Omental fat pad (tissue), 4 donors: ENCODE measurements around the gene TEX52. TPM values are rescaled to one million over a fixed set of nuclear protein-coding genes. Genes with fewer than 3 reads are reported as not detected.

Source experiments
- ATAC-seq: fragments of 150-250 bp; one replicate; pipeline ENCODE4 v1.9.1; 2016; ENCODE audit warnings: mild to moderate bottlenecking, moderate library complexity; ENCODE audit not compliant: low FRiP score
- DNase-seq: peaks from one replicate; pipeline ENCODE4 v3.0.0-alpha.2; 2019; ENCODE audit warnings: low spot score
- CTCF ChIP-seq, 3 donors: fragments of 450-650 bp; IDR thresholded peaks; one replicate each; pipeline ENCODE4 v1.5.1; 2016 to 2017; ENCODE audit warnings: antibody characterized with exemption in 3 of 3, mild to moderate bottlenecking in 3 of 3, moderate library complexity in 2 of 3
- total RNA-seq, 4 donors: library from RNA; depleted of rRNA; stranded (reverse); fragments of >200 nt; gene quantifications; one replicate each; pipeline ENCODE4 v1.1.0, GENCODE V29; 2016

The TEX52 gene
- total RNA-seq, 4 donors from 2014 or later: not detected

- no peak for TF ChIP-seq CTCF (IDR thresholded peaks at IDR 0.05)
- DNase-seq (no peak), ATAC-seq (no peak)
Observed at GRCh38 chr12:2805143-2805520, 51.7 kb downstream of the TEX52 start.

GRCh38 chr12:2804393-2805142 lies 52.3 kb downstream of the TEX52 start:
- peak; percentile 67 for ATAC-seq
- TF ChIP-seq CTCF (IDR thresholded peaks at IDR 0.05): no peak
- DNase-seq: no peak

- DNase-seq (no peak), ATAC-seq (no peak)
- TF ChIP-seq CTCF (IDR thresholded peaks at IDR 0.05): no peak
Observed at GRCh38 chr12:2803635-2804392, 53.0 kb downstream of the TEX52 start.

GRCh38 chr12:2801044-2801783 lies 55.6 kb downstream of the TEX52 start:
- no peak for DNase-seq
- no peak for ATAC-seq
- TF ChIP-seq CTCF (IDR thresholded peaks at IDR 0.05): no peak

GRCh38 chr12:2800046-2800570 lies 56.7 kb downstream of the TEX52 start:
- DNase-seq (no peak), ATAC-seq (no peak)
- TF ChIP-seq CTCF (IDR thresholded peaks at IDR 0.05): no peak

Other genes with a start within 250 kb of the TEX52 start
- 10 to 100 TPM; 29.6 to 86.5 (median 45.1) TPM for gene FKBP4, start 62.1 kb downstream of the TEX52 start, total RNA-seq
- gene ITFG2, start 44.4 kb downstream of the TEX52 start, total RNA-seq: 10 to 100 TPM; 23.4 to 40.5 (median 29.0) TPM
- 1 to 10 TPM in 2 of 4 donors, under 1 TPM in 2; 0.46 to 4.9 (median 0.93) TPM for gene NRIP2, start 22.0 kb downstream of the TEX52 start, total RNA-seq
- gene FOXM1, start 20.1 kb upstream of the TEX52 start, total RNA-seq: 1 to 10 TPM in 1 of 4 donors, under 1 TPM in 3; 0.09 to 4.3 (median 0.50) TPM
- gene RHNO1, start 20.2 kb upstream of the TEX52 start, total RNA-seq: 1 to 10 TPM; 4.6 to 8.8 (median 6.1) TPM
- 10 to 100 TPM in 3 of 4 donors, 1 to 10 TPM in 1; 7.8 to 25.4 (median 21.1) TPM for gene TULP3, start 33.9 kb upstream of the TEX52 start, total RNA-seq
- 10 to 100 TPM; 14.5 to 79.3 (median 17.0) TPM for gene TEAD4, start 102.4 kb upstream of the TEX52 start, total RNA-seq
- gene TSPAN9, start 220.3 kb upstream of the TEX52 start, total RNA-seq: 10 to 100 TPM; 23.4 to 43.3 (median 29.4) TPM